NCI-H510A (cell line): ENCODE data around the gene TPX2.
"Not testable (repeated sequence)": the region's sequence is repeated elsewhere in the genome, so short reads cannot be mapped to it uniquely, and the experiment has no call there.

Source experiments
- DNase-seq: peaks from one replicate; lab custom pipeline; 2025; lab: John Stamatoyannopoulos, UW

The TPX2 gene

DNA sequence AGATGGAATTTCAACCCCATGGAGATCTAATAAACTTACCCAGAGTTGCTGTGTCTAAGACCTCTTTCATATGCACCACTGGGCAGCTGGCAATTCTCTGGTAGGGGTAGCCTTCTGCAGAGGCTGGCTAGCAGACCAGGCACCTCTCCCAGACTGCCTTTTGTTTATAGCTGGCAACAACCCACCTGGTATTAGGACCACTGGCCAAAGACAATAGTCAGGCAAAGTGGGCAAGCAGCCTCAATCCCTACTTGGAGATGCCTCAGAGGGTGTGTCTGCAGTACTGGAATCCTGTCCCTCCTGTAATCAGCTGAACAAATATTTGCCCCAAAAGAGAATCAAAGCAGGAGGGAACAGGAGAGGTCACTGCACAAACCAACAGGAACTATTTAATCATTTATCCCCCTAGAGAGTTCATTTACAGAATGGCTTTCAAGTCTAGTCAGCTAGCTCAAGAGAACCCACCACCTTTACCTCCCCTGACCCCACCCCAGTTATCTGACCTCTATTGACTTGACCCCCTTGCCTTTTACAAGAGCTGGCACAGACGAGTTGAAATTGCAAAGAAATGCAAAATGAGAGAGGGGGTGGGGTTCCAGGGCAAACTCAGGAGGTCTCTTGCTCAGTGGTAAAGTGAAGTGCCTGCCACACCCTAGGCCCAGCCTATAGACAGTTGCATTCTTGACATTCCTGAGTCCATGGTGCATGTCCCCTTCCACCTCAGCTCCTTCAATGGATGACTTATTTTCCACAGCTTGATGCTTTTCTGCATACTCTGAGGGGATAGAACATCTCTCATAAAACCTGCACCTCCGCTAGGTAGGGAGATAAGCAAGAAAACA is 19.2 kb upstream of the TPX2 start:
- DNase-seq = no peak

DNA sequence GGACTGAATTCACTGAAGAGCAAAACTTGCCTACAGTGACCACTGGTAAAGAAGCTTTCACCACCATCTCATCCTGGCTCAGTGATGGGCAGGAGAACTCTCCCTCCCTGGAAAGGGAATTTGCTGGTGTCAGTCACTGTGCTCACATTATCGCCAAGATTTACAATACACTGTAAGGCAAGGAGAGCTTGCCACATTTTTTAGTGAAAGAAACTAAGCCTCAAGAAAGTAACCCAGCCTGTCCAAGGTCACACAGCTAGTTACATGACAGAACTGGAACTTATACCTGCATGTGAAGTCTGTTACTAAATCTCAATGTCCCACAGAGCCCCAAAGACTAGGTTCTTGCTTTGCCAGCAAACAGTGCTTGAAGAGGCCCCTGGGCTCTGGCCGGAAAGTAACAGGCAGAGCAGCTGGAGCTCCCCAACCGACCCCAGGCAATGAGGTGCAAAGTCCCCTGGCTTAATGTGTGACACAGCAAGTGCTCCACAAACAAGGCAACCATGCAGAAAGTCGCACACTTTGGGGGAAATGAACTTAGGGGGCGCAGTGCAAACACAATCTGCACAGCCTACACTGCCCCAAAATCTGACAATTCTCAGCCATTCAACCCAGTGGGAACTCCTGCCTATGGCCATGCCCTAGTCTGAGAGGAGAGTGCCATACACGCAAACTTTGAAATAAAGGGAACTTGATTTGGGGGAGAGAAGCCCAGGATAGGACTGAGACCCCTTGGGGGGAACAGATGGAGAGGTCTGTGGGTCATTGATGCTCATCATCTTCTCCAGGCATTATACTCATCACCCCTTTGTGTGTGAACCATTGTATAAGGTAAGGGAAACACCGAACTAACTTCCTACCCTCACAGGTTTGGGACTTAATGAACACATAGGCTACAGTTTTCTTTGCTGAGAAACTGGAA is 18.3 kb upstream of the TPX2 start:
- no peak for DNase-seq

DNA sequence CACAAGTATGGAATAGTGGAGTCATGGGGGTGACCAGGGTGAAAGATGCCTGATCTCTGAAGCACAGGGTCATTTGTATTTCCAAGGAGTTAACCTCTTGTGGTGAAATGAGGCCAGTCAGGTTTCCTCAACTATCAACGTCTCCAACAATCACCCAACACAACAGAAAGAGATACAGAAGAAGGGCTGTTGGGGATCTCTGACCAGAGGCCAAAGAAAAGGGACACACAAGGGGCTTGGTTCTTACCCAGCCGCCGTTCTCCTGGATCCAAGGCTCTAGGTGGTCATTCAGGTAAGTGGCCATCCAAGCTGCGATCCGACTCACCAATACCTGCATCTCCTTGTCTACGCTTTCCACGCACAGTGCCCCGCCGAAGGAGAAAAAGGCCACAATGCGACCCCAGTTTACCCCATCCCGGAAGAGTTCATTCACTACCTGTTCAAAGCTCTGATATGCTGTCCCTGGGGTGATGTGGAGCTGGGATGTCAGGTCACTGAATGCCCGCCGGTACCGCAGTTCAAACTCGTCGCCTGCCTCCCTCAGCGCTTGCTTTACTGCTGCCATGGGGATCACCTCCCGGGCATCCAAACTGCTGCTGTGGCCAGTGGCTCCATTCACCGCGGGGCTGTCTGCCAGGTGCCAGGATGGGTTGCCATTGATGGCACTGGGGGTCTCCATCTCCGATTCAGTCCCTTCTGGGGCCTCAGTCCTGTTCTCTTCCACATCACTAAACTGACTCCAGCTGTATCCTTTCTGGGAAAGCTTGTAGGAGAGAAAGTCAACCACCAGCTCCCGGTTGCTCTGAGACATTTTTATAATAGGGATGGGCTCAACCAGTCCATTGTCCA is 17.5 kb upstream of the TPX2 start:
- no peak for DNase-seq

GRCh38 chr20:31722257-31723068 is 16.6 kb upstream of the TPX2 start, which contains the start of gene BCL2L1:
Gene BCL2L1, minus strand, starts transcription at chr20:31722868. Its CDS starts 650 bp downstream, at chr20:31722218.
- peak; percentile 88 for DNase-seq

DNA sequence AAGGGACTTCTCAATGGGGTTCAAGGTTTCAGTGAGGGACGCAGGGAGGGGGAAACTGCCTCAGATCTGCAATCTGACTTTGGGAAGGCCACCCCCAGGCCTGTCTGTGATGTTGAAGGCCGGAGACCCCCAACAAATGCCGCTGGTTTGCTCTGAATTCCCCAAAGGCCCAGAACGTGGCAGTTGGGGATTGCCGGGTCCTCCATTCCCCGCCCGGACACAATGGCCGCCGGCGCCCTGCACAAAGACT is 16.1 kb upstream of the TPX2 start:
- peak; percentile 76 for DNase-seq

DNA sequence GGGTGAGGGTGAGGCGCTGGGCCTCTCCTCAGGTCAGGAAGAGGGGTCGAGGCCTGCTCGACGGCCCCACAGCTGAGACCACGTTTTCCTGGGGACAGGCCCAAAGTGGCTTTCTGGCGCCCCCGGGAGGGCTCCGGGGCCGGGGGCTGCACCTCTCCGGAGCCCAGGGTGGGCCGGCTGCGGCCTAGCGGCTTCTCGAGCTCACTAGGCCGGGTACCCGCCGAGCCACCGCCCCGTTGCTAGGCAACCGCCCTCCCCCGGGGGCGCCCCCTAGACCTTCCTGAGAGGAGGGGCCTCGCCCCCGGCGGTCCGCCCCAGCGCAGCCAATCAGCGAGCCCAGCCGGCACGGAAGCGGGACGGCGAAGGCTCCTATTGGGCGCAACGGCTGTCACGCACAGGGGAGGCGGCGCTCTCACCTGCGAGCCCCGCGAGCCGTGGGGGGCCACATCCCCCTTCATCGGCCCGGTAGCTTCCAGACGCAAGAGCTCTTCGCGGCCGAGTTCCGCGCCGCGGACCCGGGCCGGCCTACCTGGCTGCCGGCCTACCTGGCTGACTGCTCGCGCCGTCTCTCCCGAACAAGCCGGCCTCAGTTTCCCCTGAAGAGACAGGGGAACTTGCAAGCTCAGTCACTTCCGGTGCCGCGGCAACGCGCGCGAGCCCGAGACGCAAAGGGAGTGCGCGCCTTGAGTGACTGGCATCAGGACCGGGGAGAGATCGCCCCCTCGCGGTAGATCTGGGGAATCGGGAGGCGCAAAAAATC is 15.6 kb upstream of the TPX2 start:
- peak; percentile 97 for DNase-seq

- DNase-seq = no peak
These were observed 7.8 kb upstream of the TPX2 start for GRCh38 chr20:31731321-31731717.

- DNase-seq = no peak
These were observed 474 bp downstream of the TPX2 start for GRCh38 chr20:31739550-31739977.

GRCh38 chr20:31740208-31740607 is 1.1 kb downstream of the TPX2 start:
- no peak for DNase-seq

DNA sequence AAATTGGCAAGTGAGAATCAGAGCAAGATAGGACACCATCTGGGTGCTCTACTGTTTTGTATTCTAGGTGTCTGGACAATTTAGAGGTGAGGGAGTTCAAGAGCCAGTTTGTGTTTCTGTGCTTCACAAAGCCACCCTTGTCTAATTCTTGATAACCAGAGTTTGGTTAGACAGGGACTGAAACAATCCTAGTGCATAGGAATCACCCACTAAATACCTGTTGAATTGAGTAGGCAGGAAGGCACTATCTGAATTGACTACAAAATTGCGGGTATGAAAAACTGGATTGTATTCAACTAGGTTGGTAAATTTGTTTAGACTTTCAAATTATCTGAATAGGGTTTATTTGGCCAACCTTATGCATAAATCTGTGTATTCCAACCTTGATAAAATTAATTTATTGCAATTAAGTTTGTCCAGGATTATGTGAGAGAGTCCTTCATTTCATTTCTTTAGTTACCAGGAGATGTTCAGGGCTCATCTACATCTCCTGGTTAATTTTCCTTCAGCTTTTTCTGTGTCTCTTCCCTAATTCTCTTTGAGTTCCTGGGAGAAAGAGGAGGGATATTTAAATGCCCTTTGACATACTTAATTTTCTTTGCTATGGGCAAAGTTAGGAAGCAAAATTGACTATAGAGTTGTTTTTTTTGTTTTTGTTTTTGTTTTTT is 1.7 kb downstream of the TPX2 start:
- no peak for DNase-seq

- no peak for DNase-seq
These were observed 7.2 kb downstream of the TPX2 start for GRCh38 chr20:31746068-31746878.

DNA sequence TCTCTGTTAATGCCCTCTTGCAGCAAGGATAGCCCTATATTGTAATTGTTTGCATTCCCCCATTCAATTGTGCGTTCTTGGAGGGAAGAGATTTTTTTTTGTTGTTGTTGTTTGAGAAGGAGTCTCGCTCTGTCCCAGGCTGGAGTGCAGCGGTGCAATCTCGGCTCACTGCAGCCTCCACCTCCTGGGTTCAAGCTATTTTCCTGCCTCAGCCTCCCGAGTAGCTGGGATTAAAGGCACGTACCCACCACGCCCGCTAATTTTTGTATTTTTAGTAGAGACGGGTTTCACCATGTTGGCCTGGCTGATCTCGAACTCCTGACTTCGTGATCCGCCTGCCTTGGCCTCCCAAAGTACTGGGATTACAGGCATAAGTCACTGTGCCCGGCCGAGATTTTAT is 7.9 kb downstream of the TPX2 start:
- not testable (repeated sequence) for DNase-seq

DNA sequence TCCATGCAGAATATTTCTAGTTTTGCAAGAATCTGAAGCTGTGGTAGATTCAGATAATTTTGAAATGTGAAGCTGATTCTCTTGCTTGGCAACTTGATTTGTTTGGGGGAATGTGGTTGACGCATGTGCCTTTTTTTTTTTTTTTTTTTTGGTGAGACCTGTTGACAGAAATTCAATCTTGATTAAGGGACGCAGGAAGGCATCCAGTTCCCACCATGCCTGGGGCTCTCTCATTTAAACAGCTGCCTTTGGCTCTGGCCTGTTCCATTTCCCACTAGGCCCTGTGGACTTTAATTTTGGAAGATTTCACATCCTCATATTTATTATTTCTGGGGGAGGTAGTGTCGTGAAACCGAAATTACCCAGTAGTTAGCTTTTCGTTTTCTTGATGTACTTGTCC is 8.6 kb downstream of the TPX2 start:
- DNase-seq = no peak

DNA sequence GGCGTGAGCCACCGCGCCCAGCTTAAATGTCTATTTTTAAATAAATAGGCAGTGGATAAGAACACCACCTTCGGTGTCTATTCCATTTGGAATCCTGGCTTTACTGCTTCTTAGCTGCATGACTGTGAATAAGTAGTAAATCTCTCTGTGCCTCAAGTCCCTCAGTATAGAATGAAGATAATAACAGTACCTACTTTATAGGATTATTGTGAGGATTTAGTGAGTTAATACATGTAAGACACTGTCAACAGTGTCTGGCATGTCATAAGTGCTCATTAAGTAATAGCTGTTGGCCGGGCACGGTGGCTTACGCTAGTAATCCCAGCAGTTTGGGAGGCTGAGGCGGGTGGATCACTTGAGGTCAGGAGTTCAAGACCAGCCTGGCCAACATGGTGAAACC is 10.1 kb downstream of the TPX2 start:
- DNase-seq = no peak

DNA sequence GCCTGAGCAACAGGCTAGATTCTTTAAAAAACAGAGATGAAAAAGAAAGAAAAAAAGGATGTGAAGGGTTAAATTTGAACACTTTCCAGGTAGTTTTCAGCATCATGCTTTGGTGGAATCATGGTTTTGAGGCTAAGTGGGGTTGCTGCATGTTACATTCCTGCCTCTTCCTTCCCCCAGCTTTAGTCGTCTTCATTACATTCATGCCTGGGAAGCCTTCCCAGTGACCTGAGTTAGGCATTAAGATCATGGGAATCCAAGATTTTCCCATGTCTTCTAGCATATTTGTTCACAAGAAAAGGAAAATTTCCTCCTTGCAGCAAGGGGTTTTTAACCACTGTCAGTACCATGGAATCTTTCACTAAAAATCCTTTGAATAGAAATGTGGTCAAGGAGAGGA is 12.0 kb downstream of the TPX2 start:
- DNase-seq = no peak

- DNase-seq = no peak
These were observed 18.2 kb downstream of the TPX2 start for GRCh38 chr20:31757254-31757653.

GRCh38 chr20:31758521-31758920 is 19.4 kb downstream of the TPX2 start:
- no peak for DNase-seq

DNA sequence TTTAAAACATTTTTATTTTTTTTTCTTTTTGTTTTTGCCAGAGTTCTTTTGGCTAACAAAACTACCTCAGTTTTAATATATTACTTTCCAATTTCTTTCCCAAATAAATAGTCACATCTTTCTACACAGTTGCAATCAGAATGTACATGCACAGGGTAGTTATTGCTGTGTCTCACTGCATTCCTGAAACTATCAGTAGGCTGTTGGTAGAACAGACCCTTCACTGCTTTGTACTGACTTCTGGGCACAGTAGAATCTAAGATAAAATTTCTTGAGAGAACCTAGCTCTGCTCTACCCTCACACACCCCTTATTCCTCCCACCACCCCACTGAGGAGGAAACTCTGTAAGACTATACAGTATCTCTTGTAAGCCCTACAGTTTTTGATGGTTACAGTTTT is 19.9 kb downstream of the TPX2 start:
- no peak for DNase-seq

DNA sequence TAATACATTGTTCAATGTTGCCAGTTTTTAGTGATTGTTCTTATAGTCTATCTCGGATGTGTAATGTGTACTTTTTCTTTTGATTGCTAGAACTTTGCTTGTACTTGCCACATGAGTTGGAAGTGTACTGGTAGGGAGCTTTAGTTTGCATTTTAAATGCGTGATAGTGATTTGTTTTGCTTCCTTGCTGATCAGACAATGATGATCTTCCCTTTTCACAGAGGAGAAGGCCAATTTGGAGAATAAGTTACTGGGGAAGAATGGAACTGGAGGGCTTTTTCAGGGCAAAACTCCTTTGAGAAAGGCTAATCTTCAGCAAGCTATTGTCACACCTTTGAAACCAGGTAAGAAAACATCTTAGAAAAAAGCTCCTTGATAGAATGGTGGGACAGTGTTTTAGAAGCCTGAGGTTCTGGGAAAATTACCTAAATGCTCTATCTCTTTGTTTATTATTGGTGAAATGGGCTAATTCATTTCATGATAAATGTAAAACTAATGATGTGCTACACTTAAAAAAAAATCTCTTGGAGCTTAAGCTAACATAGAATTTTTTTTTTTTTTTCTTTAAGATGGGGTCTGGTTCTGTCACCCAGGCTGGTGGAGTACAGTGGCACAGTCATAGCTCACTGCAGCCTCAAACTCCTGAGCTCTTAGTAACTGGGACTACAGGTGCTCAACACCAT is 20.9 kb downstream of the TPX2 start:
- no peak for DNase-seq
